ENCODE data around the gene FIGN. TPM values are rescaled to one million over a fixed set of nuclear protein-coding genes. Genes with fewer than 3 reads are reported as not detected.

FIGN gene, protein sequence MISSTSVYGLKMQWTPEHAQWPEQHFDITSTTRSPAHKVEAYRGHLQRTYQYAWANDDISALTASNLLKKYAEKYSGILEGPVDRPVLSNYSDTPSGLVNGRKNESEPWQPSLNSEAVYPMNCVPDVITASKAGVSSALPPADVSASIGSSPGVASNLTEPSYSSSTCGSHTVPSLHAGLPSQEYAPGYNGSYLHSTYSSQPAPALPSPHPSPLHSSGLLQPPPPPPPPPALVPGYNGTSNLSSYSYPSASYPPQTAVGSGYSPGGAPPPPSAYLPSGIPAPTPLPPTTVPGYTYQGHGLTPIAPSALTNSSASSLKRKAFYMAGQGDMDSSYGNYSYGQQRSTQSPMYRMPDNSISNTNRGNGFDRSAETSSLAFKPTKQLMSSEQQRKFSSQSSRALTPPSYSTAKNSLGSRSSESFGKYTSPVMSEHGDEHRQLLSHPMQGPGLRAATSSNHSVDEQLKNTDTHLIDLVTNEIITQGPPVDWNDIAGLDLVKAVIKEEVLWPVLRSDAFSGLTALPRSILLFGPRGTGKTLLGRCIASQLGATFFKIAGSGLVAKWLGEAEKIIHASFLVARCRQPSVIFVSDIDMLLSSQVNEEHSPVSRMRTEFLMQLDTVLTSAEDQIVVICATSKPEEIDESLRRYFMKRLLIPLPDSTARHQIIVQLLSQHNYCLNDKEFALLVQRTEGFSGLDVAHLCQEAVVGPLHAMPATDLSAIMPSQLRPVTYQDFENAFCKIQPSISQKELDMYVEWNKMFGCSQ
- total RNA-seq = not detected

DNA sequence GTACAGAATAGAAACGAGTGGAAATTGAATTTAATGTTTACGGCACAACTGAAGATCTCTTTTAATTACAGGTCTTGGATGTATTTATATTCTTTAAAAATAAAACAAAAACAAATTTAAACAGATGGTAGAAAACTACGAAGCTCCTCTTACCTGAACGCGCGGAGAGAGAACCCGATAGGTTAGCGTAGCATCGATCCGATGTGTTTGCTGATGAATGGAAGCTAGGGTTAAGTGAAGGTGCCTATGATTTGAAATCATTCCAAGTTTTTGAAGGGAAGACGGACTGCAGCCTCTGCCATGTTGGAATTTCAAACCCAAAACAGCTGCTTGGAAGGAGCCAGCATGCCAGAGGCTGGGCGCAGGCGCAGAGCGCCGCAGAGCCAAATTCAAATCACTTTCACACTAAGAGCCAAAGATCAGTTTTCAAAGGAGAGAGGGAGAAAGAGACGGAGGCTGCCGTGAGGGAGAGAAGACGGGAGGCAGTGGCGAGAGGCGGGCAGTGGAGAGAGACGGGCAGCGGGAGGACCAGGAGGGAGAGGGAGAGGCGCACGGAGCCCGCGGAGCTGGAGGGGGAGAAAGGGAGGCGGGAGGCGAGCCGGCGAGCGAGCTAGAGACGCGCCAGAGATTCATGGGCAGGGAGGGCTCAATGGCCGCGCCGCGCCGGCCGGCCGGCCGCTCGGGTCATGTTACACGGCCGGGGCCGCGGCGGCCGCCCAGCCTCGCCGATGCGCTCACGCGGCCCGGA, at the start of gene FIGN:
TSS of gene FIGN (minus strand) at position 324 of the 748 bp plus-strand sequence. CDS start 1,081 bp downstream, outside the sequence.
- CTCF ChIA-PET = interaction anchor here (0.6 kb wide), 1 partner anchor 280 kb away, joined by 4 read pairs; no protein-coding TSS in a partner anchor
- DNase-seq = no peak
- POLR2A ChIA-PET = no interaction called here
- Mint-ChIP-seq H3K27ac (no peak within 1 kb of the TSS), H3K9me3 (peaks cover 3% of the 10 kb centered on the region), H3K4me1 (ENCODE audit: low read depth) (peaks cover 4% of the 10 kb centered on the region), H3K27me3 (peaks cover 13% of the 10 kb centered on the region), H3K36me3 (no peaks in the 10 kb centered on the region), H3K4me3 (no peak within 1 kb of the TSS)
- intact Hi-C loops (cut with micrococcal nuclease) = no loop called here

DNA sequence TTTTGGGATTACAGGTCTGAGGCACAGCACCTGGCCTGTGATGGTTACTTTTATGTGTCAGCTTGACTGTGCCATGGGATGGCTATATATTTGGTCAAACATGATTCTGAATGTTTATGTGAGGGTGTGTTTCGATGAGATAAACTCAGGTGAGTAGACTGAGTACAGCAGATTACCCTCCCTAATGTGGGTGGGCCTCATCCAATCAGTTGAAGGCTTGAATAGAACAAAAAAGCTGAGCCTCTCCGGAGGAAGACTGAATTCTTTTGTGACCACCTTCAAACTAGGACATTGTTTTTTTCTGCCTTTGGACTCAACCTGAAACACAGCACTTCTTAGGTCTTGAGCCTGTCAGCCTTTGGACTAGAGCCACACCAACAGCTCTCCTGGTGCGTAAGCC, 49.4 kb upstream of the FIGN start:
- ChIA-PET CTCF (no interaction called here), POLR2A (no interaction called here)
- Mint-ChIP-seq H3K9me3 (peaks cover 3% of the 10 kb centered on the region), H3K27ac (no peak overlapping the region), H3K4me1 (ENCODE audit: low read depth) (no peaks in the 10 kb centered on the region), H3K36me3 (no peaks in the 10 kb centered on the region), H3K27me3 (no peaks in the 10 kb centered on the region), H3K4me3 (no peak overlapping the region)
- intact Hi-C loops (cut with micrococcal nuclease) = no loop called here
- DNase-seq = no peak

DNA sequence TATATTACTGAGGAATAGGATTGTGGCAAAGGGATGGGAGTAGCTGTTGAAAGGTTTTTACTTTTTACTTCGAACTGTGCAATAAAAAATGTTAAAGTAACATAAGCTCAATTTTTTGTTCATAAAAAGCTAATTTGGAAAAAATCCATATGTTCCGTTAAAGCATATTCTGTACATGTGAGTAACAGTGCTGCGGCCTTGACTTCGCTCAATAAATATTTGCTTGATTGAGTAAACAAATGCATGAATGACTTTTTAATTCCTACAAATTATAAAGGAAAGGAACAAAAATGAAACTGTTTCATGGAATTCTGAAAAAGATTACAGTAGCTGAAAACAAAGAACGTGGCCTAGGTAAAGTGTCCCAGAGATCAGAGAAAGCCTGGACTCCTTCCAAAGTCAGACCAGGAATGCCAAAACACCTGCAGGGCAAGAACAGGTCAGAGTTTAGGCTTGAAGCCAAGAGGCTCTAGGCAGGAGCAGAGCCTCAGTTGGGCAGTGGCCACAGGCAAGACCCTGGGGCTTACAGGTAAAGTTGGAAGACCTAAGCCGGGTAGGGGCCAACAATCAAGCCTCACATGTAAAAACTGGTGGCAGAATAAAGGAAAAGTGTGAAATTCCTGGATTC, 44.3 kb upstream of the FIGN start:
- H3K9me3 Mint-ChIP-seq = peaks cover 7% of the 10 kb centered on the region
- no peak overlapping the region for H3K4me3 Mint-ChIP-seq
- POLR2A ChIA-PET = no interaction called here
- no peaks in the 10 kb centered on the region for H3K4me1 Mint-ChIP-seq (ENCODE audit: low read depth)
- H3K36me3 Mint-ChIP-seq = no peaks in the 10 kb centered on the region
- no peak for DNase-seq
- intact Hi-C loops (cut with micrococcal nuclease) = no loop called here
- CTCF ChIA-PET = no interaction called here
- no peak overlapping the region for H3K27ac Mint-ChIP-seq
- no peaks in the 10 kb centered on the region for H3K27me3 Mint-ChIP-seq

DNA sequence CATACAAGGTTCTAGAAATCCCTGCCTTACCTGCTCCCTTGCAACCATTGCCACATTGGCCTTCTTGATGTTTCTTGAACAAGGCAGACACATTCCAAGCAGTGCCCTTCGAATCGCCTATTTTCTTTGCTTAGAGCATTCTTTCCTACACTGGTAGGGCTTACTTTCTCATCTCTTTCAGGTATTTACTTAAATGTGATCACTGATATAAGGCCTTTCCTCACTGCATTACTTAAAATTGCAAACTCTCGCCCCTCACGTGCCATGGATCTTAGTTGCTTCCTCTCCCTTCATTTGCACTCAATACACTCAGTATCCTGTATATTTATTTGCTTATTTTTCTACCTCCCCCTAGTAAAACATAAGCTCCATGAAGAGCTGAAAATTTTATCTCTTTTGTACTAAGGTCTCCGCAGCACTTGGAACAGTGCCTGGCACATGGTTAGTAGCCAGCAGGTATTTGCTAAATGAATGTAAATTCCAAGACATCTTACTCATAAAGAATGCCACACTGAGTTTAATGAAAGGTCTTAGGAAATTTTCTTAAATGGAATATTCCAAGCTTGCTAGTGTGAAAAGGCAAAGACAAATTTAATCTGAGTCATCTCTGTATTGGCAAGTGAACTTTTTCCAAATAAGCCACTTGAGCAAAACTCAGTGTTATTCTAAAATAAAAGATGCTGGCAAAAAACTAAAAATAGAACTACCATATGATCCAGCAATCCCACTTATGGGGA, 42.4 kb upstream of the FIGN start:
- peaks cover 7% of the 10 kb centered on the region for H3K9me3 Mint-ChIP-seq
- intact Hi-C loops (cut with micrococcal nuclease) = no loop called here

DNA sequence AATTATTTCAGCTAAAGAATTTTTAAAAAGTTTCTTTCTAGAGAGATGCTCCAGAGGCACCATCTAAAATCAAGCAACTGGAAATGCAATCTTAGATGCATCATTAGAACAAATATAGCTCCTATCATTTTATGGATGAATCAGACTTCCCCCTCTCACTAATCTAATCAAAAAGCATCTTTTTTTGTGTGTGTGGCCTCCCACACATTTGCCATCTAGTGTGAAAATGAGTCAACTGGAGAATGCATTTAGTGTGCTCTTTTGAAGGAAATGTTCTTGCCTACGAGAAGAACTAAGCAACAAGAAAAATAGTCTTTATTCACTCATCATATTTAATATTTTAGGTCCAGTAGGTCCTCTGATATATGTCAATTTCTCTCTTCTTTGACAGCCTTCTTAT, 39.5 kb upstream of the FIGN start:
- CTCF ChIA-PET = no interaction called here
- no peaks in the 10 kb centered on the region for H3K36me3 Mint-ChIP-seq
- peaks cover 9% of the 10 kb centered on the region for H3K9me3 Mint-ChIP-seq
- H3K27me3 Mint-ChIP-seq = no peaks in the 10 kb centered on the region
- H3K4me3 Mint-ChIP-seq = no peak overlapping the region
- POLR2A ChIA-PET = no interaction called here
- DNase-seq = no peak
- H3K27ac Mint-ChIP-seq = no peak overlapping the region
- intact Hi-C loops (cut with micrococcal nuclease) = no loop called here
- H3K4me1 Mint-ChIP-seq (ENCODE audit: low read depth) = no peaks in the 10 kb centered on the region

More for the DNA sequence above, 42.4 kb upstream of the FIGN start:
- Mint-ChIP-seq H3K27ac (no peak overlapping the region), H3K4me3 (no peak overlapping the region), H3K36me3 (no peaks in the 10 kb centered on the region), H3K27me3 (no peaks in the 10 kb centered on the region), H3K4me1 (ENCODE audit: low read depth) (no peaks in the 10 kb centered on the region)
- ChIA-PET POLR2A (no interaction called here), CTCF (no interaction called here)
- no peak for DNase-seq

DNA sequence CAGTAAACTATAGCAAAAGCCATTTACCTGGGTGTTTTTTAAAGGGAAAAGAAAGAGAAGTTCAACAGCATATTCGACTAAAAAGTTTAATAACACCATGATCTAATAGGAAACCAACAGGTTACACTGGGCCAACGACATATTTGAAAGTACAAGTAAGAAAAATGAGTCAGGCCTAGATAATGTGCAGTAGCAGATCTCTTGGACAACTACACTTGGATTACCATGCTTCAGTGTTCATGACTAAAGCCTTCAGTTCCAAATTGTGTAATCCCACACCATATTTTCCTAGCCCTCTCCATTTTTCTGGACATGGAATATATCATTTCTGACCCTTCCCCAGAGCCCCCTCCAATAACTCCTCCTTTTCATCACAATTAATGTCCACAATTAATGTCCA, 39.1 kb upstream of the FIGN start:
- no peak overlapping the region for H3K4me3 Mint-ChIP-seq
- peaks cover 7% of the 10 kb centered on the region for H3K9me3 Mint-ChIP-seq
- intact Hi-C loops (cut with micrococcal nuclease) = no loop called here
- POLR2A ChIA-PET = no interaction called here
- no peak overlapping the region for H3K27ac Mint-ChIP-seq
- no peaks in the 10 kb centered on the region for H3K36me3 Mint-ChIP-seq
- no peaks in the 10 kb centered on the region for H3K4me1 Mint-ChIP-seq (ENCODE audit: low read depth)
- no peak for DNase-seq
- no peaks in the 10 kb centered on the region for H3K27me3 Mint-ChIP-seq
- CTCF ChIA-PET = no interaction called here

DNA sequence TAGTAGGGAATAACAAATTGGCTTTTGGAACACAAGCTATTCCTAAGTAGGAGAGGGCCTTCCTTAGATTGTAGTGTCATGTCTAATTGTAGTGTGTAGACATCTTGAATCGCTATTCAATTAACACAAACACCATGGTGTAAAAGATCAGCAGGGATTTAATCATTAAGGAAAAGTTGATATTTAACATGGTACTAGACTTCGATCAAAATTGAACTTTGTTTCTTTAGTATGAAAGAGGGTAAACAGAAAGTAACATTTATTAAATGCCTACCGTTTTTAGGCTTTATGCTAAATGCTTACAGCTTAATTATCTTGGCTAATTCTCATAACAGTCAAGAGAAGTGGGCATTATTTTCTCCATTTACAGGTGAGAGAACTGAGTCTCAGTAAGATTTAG, 37.5 kb upstream of the FIGN start:
- DNase-seq = no peak
- Mint-ChIP-seq H3K9me3 (peaks cover 7% of the 10 kb centered on the region), H3K4me3 (no peak overlapping the region), H3K27me3 (no peaks in the 10 kb centered on the region), H3K4me1 (ENCODE audit: low read depth) (no peaks in the 10 kb centered on the region), H3K36me3 (no peaks in the 10 kb centered on the region), H3K27ac (no peak overlapping the region)
- CTCF ChIA-PET = no interaction called here
- intact Hi-C loops (cut with micrococcal nuclease) = no loop called here
- POLR2A ChIA-PET = no interaction called here

DNA sequence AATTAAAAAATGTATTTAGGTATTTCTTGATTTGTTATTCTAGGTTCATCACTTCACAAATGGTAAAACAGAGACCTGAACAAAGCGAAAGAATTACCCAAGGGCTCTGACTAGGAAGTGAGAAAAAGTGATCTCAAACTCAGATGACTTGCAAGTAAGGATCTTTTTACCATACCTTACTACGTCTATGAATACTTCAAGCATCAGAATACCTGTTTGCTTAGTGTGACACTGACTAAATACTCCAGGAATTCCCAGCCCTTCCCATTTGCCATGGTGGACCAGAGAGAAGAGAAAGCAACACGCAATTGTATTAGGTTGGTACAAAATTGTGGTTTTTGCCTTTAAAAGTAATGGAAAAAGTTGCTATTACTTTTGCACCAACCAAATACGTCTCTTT, 35.8 kb upstream of the FIGN start:
- Mint-ChIP-seq H3K27me3 (no peaks in the 10 kb centered on the region), H3K27ac (no peak overlapping the region), H3K4me3 (no peak overlapping the region), H3K4me1 (ENCODE audit: low read depth) (no peaks in the 10 kb centered on the region), H3K36me3 (no peaks in the 10 kb centered on the region), H3K9me3 (peaks cover 6% of the 10 kb centered on the region)
- no peak for DNase-seq
- intact Hi-C loops (cut with micrococcal nuclease) = no loop called here
- ChIA-PET CTCF (no interaction called here), POLR2A (no interaction called here)

DNA sequence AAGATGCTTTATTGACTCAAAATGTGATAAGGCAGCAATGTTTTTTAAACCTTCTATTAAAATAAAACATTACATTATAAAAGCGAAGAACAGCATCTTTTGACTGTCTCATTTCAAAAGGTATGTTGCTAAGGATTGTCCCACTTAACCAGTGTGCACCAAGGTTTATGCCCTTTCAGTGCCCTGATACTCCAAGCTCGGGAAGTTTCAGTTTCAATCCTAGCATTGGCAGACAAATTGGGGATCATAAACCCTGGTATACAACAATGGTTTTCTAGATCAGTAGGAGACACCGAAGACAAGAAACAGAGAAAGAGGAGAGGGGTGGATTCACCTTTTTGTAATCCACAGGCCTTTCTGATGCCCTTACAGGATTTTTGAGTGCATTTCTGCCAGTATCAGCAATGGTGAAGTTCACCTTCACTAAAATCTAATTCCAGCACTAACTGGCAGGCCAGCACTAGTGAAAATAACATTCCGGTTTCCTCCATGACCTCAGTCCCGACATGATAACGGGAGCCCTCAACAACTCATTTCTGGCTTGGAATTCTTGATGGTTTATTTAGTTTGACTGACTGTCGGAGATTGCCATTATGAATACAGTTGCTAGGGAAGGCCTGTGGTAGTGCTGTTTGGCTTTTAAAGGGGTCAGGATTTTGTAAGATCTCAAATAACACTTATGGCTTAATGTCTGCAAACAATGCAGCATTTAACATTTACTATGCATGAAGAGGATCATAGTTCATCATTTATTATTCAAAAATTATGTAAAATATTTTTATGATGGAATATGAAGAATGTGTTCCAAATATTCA, 33.3 kb upstream of the FIGN start:
- no peak for DNase-seq
- POLR2A ChIA-PET = no interaction called here
- H3K4me3 Mint-ChIP-seq = no peak overlapping the region
- peaks cover 8% of the 10 kb centered on the region for H3K9me3 Mint-ChIP-seq
- CTCF ChIA-PET = no interaction called here
- no peaks in the 10 kb centered on the region for H3K36me3 Mint-ChIP-seq
- no peaks in the 10 kb centered on the region for H3K27me3 Mint-ChIP-seq
- H3K27ac Mint-ChIP-seq = no peak overlapping the region
- intact Hi-C loops (cut with micrococcal nuclease) = no loop called here
- H3K4me1 Mint-ChIP-seq (ENCODE audit: low read depth) = no peaks in the 10 kb centered on the region

DNA sequence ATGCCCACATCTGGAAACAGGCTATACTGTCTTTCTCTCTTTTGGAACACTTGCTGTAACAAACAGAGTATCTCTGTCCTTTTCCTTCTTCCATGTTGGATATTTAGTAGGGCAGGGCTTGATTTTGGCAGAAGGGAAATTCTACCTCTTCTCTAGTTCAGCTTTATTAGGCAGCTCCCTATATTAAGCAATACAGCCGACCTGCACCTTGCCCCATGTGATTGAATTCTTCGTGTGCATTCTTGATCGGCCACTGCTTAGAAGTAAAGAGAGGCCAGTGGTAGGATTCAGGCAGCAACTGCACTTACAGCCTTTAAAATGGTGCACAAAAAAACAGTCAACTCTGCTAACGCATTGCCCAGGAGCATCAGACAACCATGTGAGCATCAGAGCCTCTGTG, 31.3 kb upstream of the FIGN start:
- Mint-ChIP-seq H3K36me3 (no peaks in the 10 kb centered on the region), H3K4me3 (no peak overlapping the region), H3K9me3 (peaks cover 6% of the 10 kb centered on the region), H3K27me3 (no peaks in the 10 kb centered on the region), H3K4me1 (ENCODE audit: low read depth) (no peaks in the 10 kb centered on the region), H3K27ac (no peak overlapping the region)
- ChIA-PET CTCF (no interaction called here), POLR2A (no interaction called here)
- no peak for DNase-seq
- intact Hi-C loops (cut with micrococcal nuclease) = no loop called here

DNA sequence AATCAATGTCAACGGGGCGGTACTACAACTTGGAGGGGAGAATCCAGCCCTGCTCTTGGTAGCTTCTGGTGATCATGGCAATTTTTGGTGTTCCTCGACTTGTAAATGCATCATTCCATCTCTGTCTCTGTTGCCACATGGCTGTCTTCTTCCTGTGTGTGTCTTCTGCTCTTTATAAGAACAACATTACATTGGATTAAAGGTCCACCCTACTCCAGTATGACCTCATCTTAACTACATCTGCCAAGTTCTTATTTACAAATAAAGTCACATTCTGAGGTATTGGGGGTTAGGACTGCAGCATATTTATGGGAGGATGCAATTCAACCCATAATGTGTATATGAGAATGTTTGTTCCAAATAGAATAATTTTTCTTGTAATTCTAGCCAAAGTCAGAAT, 28.8 kb upstream of the FIGN start:
- no peak for DNase-seq
- POLR2A ChIA-PET = no interaction called here
- intact Hi-C loops (cut with micrococcal nuclease) = no loop called here
- Mint-ChIP-seq H3K27ac (no peak overlapping the region), H3K9me3 (peaks cover 6% of the 10 kb centered on the region), H3K36me3 (no peaks in the 10 kb centered on the region), H3K27me3 (no peaks in the 10 kb centered on the region), H3K4me1 (ENCODE audit: low read depth) (no peaks in the 10 kb centered on the region), H3K4me3 (no peak overlapping the region)
- CTCF ChIA-PET = no interaction called here

Measured in activated CD4-positive, alpha-beta memory T cell treated with anti-CD3 and anti-CD28 coated beads for 36 hours (primary cell).